K562 (cell line): ENCODE measurements around the gene LMAN1L. TPM values are rescaled to one million over a fixed set of nuclear protein-coding genes. Genes with fewer than 3 reads are reported as not detected.

Experiments used
- ARNT ChIP-seq, 2 experiments: fragments of 450-650 bp; IDR thresholded peaks; 2 replicates each; pipeline ENCODE4 v1.6.1; 2016; ENCODE audit warnings: mild to moderate bottlenecking in 1 of 2
- CHD1 ChIP-seq: fragments of 200-600 bp; sonication (generic); IDR thresholded peaks from one replicate; pipeline ENCODE4 v1.6.1; 2012; ENCODE audit warnings: mild to moderate bottlenecking, moderate library complexity, low read length, inconsistent platforms
- ELF4 ChIP-seq: fragments of 450-650 bp; formaldehyde crosslinking; IDR thresholded peaks from 2 replicates; pipeline ENCODE4 v1.4.0; 2022; ENCODE audit warnings: missing genetic modification characterization
- HDGF ChIP-seq: fragments of 450-650 bp; IDR thresholded peaks from 2 replicates; pipeline ENCODE4 v1.6.1; 2016
- HOXB6 ChIP-seq: fragments of 250-450 bp; sonication (Bioruptor Pico); IDR thresholded peaks from 2 replicates; pipeline ENCODE4 v1.5.1; 2022; ENCODE audit warnings: mild to moderate bottlenecking, borderline replicate concordance
- ILK ChIP-seq: fragments of 450-650 bp; IDR thresholded peaks from 2 replicates; pipeline ENCODE4 v1.6.1; 2016; ENCODE audit warnings: missing genetic modification characterization, low read depth, mild to moderate bottlenecking, missing compliant biosample characterization, moderate library complexity, borderline replicate concordance
- MECOM ChIP-seq: fragments of 250-450 bp; sonication (Bioruptor Pico); IDR thresholded peaks from 2 replicates; pipeline ENCODE4 v1.8.0; 2022; ENCODE audit warnings: inconsistent platforms
- RCOR1 ChIP-seq, 2 experiments: IDR thresholded peaks; 2 replicates each; pipeline ENCODE4 v1.6.1; 2012; ENCODE audit warnings: low read depth in 2 of 2, low read length in 2 of 2, borderline replicate concordance in 1 of 2, improper control_type of control experiment in 1 of 2
- ZFP30 ChIP-seq: fragments of 250-450 bp; sonication (Bioruptor Pico); IDR thresholded peaks from 2 replicates; pipeline ENCODE4 v1.8.0; 2022; ENCODE audit warnings: moderate library complexity, mild to moderate bottlenecking, inconsistent platforms, borderline replicate concordance
- ZNF124 ChIP-seq: sonication (generic); formaldehyde crosslinking; IDR thresholded peaks from 2 replicates; pipeline ENCODE4 v1.8.1; 2022; ENCODE audit warnings: missing genetic modification reagents
- ZNF699 ChIP-seq: fragments of 250-450 bp; sonication (Bioruptor Pico); IDR thresholded peaks from 2 replicates; pipeline ENCODE4 v1.8.0; 2021; ENCODE audit warnings: mild to moderate bottlenecking, moderate library complexity; ENCODE audit not compliant: insufficient replicate concordance
- polyA plus RNA-seq, 8 experiments: library from polyadenylated mRNA; depleted of rRNA in 4 of 8; stranded (reverse) in 5 of 8; unstranded in 3 of 8; fragments of >200 nt; fragmentation: Nextera tagmentation in 2 of 8; fragmentation: Illumina TruSeq in 1 of 8; extraction: Ambion mirVana in 2 of 8; extraction: Trizol in 1 of 8; gene quantifications; 2 replicates each; pipeline versions ENCODE4 v1.2.1 to v1.2.3, GENCODE V29; 2011 to 2014; ENCODE audit warnings: inconsistent platforms in 1 of 8, missing spikeins in 1 of 8
- total RNA-seq, 7 experiments: library from RNA; depleted of rRNA in 6 of 7; stranded (reverse); fragments of >200 nt in 6 of 7; fragmentation: Illumina TruSeq in 2 of 7; extraction: Trizol in 2 of 7; gene quantifications; 2 replicates each; pipeline versions ENCODE4 v1.2.1 to v1.2.3, GENCODE V29; 2011 to 2021; ENCODE audit warnings: low replicate concordance in 1 of 7
- TF ChIP-seq, protein P1 (sequence below): fragments of 200-800 bp; sonication (Bioruptor generic); IDR thresholded peaks from 2 replicates; pipeline ENCODE4 v1.6.1; 2017; ENCODE audit warnings: missing genetic modification characterization, missing compliant biosample characterization
- TF ChIP-seq, protein P2 (sequence below): IDR thresholded peaks from 3 replicates; pipeline ENCODE4 v1.6.1; 2011; ENCODE audit warnings: borderline replicate concordance, mild to moderate bottlenecking, moderate library complexity; ENCODE audit not compliant: insufficient read length; ENCODE audit errors: extremely low read depth
- TF ChIP-seq, protein P3 (sequence below): fragments of 200-800 bp; sonication (Bioruptor generic); IDR thresholded peaks from 2 replicates; pipeline ENCODE4 v1.6.1; 2017; ENCODE audit warnings: missing genetic modification characterization, missing compliant biosample characterization
- TF ChIP-seq, protein P4 (sequence below): fragments of 450-650 bp; IDR thresholded peaks from 2 replicates; pipeline ENCODE4 v1.6.1; 2017; ENCODE audit warnings: antibody characterized with exemption, mild to moderate bottlenecking

The LMAN1L gene
- total and polyA plus RNA-seq, 9 of the 15 experiments (the other 6 are each of a cell fraction or from before 2014, with no cell fraction given): not detected

DNA sequence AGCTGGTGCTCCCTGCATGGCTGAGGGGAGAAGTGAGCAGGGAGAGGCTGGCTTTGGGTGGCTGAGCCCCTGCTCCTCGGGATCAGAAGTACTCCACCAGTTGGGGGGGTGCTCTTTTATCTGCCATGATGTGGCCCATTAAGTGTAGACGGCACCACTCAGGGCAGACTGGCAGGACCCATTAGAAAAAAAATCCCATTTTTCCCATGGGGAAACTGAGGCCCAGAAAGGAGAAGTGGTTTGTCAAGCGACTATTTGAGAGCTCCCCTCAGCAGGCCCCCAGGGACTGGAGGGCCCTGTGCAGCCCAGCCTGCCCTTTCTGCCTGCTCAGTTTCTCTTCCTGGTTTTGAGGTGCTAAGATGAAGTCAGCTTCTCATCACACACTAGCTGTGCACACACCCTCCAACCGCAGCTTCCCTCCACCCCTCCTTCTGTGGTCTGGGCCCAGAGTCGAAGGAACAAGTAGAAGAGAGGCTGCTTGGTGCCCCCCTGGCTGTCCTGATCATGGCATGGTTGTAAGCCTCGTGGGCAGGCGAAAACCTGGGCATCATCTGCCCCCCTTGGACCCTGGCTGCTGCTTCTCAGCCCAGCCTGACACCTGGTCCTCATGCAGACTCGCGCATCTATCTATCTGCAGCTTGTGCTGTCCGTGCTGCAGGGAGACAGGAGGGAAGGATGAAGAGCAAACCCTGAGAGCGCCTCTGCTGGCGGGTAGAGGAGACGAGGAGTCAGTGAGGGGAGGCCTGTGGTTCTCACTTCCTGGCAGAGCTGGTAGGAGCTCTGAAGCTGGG is 25.2 kb upstream of the LMAN1L start (continued):
- peak in 1 of 2 experiments; percentile 89; a peak in 2 of 4 replicates for TF ChIP-seq RCOR1 (IDR thresholded peaks at IDR 0.05; ENCODE audit: borderline replicate concordance in 1 of 2, low read depth in 2 of 2, low read length in 2 of 2)
- TF ChIP-seq, protein P1, sequence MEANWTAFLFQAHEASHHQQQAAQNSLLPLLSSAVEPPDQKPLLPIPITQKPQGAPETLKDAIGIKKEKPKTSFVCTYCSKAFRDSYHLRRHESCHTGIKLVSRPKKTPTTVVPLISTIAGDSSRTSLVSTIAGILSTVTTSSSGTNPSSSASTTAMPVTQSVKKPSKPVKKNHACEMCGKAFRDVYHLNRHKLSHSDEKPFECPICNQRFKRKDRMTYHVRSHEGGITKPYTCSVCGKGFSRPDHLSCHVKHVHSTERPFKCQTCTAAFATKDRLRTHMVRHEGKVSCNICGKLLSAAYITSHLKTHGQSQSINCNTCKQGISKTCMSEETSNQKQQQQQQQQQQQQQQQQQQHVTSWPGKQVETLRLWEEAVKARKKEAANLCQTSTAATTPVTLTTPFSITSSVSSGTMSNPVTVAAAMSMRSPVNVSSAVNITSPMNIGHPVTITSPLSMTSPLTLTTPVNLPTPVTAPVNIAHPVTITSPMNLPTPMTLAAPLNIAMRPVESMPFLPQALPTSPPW (CRISPR knock-in tag): 0 out of 2 replicates have a peak, but pooled peaks have one; percentile 37
- TF ChIP-seq, protein P2, sequence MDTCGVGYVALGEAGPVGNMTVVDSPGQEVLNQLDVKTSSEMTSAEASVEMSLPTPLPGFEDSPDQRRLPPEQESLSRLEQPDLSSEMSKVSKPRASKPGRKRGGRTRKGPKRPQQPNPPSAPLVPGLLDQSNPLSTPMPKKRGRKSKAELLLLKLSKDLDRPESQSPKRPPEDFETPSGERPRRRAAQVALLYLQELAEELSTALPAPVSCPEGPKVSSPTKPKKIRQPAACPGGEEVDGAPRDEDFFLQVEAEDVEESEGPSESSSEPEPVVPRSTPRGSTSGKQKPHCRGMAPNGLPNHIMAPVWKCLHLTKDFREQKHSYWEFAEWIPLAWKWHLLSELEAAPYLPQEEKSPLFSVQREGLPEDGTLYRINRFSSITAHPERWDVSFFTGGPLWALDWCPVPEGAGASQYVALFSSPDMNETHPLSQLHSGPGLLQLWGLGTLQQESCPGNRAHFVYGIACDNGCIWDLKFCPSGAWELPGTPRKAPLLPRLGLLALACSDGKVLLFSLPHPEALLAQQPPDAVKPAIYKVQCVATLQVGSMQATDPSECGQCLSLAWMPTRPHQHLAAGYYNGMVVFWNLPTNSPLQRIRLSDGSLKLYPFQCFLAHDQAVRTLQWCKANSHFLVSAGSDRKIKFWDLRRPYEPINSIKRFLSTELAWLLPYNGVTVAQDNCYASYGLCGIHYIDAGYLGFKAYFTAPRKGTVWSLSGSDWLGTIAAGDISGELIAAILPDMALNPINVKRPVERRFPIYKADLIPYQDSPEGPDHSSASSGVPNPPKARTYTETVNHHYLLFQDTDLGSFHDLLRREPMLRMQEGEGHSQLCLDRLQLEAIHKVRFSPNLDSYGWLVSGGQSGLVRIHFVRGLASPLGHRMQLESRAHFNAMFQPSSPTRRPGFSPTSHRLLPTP: no peak
- no peak for TF ChIP-seq ZNF124 (CRISPR knock-in tag)
- TF ChIP-seq HOXB6 (CRISPR knock-in tag): no peak
- TF ChIP-seq, protein P3, sequence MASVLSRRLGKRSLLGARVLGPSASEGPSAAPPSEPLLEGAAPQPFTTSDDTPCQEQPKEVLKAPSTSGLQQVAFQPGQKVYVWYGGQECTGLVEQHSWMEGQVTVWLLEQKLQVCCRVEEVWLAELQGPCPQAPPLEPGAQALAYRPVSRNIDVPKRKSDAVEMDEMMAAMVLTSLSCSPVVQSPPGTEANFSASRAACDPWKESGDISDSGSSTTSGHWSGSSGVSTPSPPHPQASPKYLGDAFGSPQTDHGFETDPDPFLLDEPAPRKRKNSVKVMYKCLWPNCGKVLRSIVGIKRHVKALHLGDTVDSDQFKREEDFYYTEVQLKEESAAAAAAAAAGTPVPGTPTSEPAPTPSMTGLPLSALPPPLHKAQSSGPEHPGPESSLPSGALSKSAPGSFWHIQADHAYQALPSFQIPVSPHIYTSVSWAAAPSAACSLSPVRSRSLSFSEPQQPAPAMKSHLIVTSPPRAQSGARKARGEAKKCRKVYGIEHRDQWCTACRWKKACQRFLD (CRISPR knock-in tag): no peak
- TF ChIP-seq HDGF: no peak
- TF ChIP-seq ZNF699 (CRISPR knock-in tag): no peak
- TF ChIP-seq ARNT (IDR thresholded peaks at IDR 0.05): no peak
- no peak for TF ChIP-seq MECOM (CRISPR knock-in tag)
- no peak for TF ChIP-seq ZFP30 (CRISPR knock-in tag)
- no peak for TF ChIP-seq ELF4 (CRISPR knock-in tag)
- TF ChIP-seq ILK (tag): no peak
- no peak for TF ChIP-seq CHD1
- TF ChIP-seq, protein P4, sequence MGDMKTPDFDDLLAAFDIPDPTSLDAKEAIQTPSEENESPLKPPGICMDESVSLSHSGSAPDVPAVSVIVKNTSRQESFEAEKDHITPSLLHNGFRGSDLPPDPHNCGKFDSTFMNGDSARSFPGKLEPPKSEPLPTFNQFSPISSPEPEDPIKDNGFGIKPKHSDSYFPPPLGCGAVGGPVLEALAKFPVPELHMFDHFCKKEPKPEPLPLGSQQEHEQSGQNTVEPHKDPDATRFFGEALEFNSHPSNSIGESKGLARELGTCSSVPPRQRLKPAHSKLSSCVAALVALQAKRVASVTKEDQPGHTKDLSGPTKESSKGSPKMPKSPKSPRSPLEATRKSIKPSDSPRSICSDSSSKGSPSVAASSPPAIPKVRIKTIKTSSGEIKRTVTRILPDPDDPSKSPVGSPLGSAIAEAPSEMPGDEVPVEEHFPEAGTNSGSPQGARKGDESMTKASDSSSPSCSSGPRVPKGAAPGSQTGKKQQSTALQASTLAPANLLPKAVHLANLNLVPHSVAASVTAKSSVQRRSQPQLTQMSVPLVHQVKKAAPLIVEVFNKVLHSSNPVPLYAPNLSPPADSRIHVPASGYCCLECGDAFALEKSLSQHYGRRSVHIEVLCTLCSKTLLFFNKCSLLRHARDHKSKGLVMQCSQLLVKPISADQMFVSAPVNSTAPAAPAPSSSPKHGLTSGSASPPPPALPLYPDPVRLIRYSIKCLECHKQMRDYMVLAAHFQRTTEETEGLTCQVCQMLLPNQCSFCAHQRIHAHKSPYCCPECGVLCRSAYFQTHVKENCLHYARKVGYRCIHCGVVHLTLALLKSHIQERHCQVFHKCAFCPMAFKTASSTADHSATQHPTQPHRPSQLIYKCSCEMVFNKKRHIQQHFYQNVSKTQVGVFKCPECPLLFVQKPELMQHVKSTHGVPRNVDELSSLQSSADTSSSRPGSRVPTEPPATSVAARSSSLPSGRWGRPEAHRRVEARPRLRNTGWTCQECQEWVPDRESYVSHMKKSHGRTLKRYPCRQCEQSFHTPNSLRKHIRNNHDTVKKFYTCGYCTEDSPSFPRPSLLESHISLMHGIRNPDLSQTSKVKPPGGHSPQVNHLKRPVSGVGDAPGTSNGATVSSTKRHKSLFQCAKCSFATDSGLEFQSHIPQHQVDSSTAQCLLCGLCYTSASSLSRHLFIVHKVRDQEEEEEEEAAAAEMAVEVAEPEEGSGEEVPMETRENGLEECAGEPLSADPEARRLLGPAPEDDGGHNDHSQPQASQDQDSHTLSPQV: no peak
